ENCODE data around the gene SIRT4. TPM values are rescaled to one million over a fixed set of nuclear protein-coding genes. Genes with fewer than 3 reads are reported as not detected.

The SIRT4 gene
- total and polyA plus RNA-seq, 2 of the 13 experiments (the other 11 are each of a cell fraction or from before 2014, with no cell fraction given), result 3.4 to 5.8 TPM

DNA sequence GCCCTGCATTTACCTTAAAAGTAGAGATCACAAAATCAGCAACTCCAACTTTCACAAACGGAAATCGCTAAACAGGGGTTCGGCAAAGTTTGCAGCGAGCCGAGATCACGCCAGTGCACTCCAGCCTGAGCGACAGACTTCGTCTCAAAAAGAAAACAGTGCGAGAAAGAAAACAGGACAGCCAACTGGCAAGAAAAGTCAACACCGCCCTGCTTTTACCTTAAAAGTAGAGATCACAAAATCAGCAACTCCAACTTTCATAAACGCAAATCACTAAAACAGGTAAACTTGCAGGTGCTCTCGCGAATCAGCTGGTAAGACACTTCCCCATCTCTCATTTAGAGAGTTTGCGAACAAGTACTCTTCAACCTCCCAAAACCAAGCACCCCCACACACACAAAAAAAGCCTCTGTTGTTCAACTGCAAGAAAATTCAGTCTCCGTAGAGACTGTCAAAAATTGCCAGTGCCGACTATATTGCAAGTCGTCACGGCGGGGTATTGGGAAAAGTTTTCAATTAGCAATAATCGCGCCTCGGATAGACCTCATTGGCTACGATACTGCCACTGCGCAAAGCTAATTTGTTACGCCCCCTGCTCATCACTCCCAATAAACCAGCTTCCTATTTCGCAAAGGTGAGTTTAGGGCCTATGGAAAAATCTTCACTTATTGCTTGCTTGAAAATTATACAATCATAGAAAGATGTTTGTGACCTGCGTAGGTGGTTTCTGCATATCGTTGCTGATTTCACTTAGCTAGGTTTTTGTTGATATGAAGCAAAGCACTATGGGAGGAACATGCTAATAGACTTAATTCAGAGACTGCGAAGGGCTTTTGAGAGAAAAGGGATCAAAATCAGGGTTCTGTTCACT, 9.2 kb upstream of the SIRT4 start, which contains the start of gene RNU4-1 (continued):
- TF ChIP-seq, protein P1, sequence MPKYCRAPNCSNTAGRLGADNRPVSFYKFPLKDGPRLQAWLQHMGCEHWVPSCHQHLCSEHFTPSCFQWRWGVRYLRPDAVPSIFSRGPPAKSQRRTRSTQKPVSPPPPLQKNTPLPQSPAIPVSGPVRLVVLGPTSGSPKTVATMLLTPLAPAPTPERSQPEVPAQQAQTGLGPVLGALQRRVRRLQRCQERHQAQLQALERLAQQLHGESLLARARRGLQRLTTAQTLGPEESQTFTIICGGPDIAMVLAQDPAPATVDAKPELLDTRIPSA (CRISPR knock-in tag; IDR thresholded peaks at IDR 0.05; ENCODE audit: borderline replicate concordance), result no peak
- TF ChIP-seq, protein P2, sequence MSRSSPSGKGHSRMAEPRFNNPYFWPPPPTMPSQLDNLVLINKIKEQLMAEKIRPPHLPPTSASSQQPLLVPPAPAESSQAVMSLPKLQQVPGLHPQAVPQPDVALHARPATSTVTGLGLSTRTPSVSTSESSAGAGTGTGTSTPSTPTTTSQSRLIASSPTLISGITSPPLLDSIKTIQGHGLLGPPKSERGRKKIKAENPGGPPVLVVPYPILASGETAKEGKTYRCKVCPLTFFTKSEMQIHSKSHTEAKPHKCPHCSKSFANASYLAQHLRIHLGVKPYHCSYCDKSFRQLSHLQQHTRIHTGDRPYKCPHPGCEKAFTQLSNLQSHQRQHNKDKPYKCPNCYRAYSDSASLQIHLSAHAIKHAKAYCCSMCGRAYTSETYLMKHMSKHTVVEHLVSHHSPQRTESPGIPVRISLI (CRISPR knock-in tag; IDR thresholded peaks at IDR 0.05; ENCODE audit: borderline replicate concordance), result peak; percentile 54; the same call in 1 of the 2 replicates
- TF ChIP-seq U2AF1 (optimal IDR thresholded peaks at IDR 0.05; ENCODE audit: low read depth, low read length) (no peak), ATF7-NPFF (CRISPR knock-in tag; IDR thresholded peaks at IDR 0.05; ENCODE audit: low read depth) (peak; percentile 36; the same call in 1 of the 2 replicates), KDM3A (CRISPR knock-in tag; IDR thresholded peaks at IDR 0.05; ENCODE audit: low read depth) (peak; percentile 71; the same call in 1 of the 2 replicates), CHD2 (IDR thresholded peaks at IDR 0.05; ENCODE audit: low read depth, low read length) (no peak), KLF16 (CRISPR knock-in tag; IDR thresholded peaks at IDR 0.05) (peak in 1 of 2 experiments; percentile 88; a peak in 2 of 4 replicates), ZNF616 (CRISPR knock-in tag; IDR thresholded peaks at IDR 0.05; ENCODE audit: low read depth) (no peak), RXRB (CRISPR knock-in tag; IDR thresholded peaks at IDR 0.05; ENCODE audit: borderline replicate concordance) (peak; percentile 80), XRCC5 (optimal IDR thresholded peaks at IDR 0.05; ENCODE audit: low read length) (no peak), ZNF713 (CRISPR knock-in tag; IDR thresholded peaks at IDR 0.05) (no peak), GATAD2A (CRISPR knock-in tag; IDR thresholded peaks at IDR 0.05) (peak; percentile 65; the same call in 1 of the 2 replicates), ELF4 (CRISPR knock-in tag; IDR thresholded peaks at IDR 0.05; ENCODE audit: borderline replicate concordance) (peak; percentile 73; the same call in 1 of the 2 replicates), ARNT2 (CRISPR knock-in tag; IDR thresholded peaks at IDR 0.05; ENCODE audit: low read depth) (peak; percentile 77), ZNF7 (CRISPR knock-in tag; IDR thresholded peaks at IDR 0.05) (0 out of 2 replicates have a peak, but pooled peaks have one; percentile 46), PHF21A (CRISPR knock-in tag; IDR thresholded peaks at IDR 0.05) (peak; percentile 74), AKAP8 (CRISPR knock-in tag; IDR thresholded peaks at IDR 0.05) (no peak), CCDC6 (CRISPR knock-in tag; IDR thresholded peaks at IDR 0.05) (peak; percentile 24; the same call in 1 of the 2 replicates), POLR2G (IDR thresholded peaks at IDR 0.05; ENCODE audit: low read depth, low read length) (peak; percentile 100), ZFY (CRISPR knock-in tag; IDR thresholded peaks at IDR 0.05) (no peak), GZF1 (CRISPR knock-in tag; IDR thresholded peaks at IDR 0.05) (0 out of 2 replicates have a peak, but pooled peaks have one; percentile 63), ZNF556 (CRISPR knock-in tag; IDR thresholded peaks at IDR 0.05; ENCODE audit: borderline replicate concordance) (no peak; the same call in 1 of the 2 replicates)
- TF ChIP-seq, protein P3, sequence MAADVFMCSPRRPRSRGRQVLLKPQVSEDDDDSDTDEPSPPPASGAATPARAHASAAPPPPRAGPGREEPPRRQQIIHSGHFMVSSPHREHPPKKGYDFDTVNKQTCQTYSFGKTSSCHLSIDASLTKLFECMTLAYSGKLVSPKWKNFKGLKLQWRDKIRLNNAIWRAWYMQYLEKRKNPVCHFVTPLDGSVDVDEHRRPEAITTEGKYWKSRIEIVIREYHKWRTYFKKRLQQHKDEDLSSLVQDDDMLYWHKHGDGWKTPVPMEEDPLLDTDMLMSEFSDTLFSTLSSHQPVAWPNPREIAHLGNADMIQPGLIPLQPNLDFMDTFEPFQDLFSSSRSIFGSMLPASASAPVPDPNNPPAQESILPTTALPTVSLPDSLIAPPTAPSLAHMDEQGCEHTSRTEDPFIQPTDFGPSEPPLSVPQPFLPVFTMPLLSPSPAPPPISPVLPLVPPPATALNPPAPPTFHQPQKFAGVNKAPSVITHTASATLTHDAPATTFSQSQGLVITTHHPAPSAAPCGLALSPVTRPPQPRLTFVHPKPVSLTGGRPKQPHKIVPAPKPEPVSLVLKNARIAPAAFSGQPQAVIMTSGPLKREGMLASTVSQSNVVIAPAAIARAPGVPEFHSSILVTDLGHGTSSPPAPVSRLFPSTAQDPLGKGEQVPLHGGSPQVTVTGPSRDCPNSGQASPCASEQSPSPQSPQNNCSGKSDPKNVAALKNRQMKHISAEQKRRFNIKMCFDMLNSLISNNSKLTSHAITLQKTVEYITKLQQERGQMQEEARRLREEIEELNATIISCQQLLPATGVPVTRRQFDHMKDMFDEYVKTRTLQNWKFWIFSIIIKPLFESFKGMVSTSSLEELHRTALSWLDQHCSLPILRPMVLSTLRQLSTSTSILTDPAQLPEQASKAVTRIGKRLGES (CRISPR knock-in tag; IDR thresholded peaks at IDR 0.05; ENCODE audit: borderline replicate concordance), result no peak
- TF ChIP-seq, protein P4, sequence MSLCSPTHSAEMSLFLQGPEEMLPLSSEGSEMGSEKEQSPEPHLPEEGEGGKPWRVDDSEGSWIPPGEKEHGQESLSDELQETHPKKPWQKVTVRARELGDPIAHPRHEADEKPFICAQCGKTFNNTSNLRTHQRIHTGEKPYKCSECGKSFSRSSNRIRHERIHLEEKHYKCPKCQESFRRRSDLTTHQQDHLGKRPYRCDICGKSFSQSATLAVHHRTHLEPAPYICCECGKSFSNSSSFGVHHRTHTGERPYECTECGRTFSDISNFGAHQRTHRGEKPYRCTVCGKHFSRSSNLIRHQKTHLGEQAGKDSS (CRISPR knock-in tag; IDR thresholded peaks at IDR 0.05; ENCODE audit: borderline replicate concordance, low read depth), result no peak

Measured in HepG2 (cell line).